Measurements from ENCODE around the gene DUOX2.
A peak's percentile ranks its signal among the peaks of the same experiment; 100 is the strongest.

GRCh38 chr15:45126535-45127158, 12.7 kb upstream of the DUOX2 start:
- TF ChIP-seq CTCF (conservative IDR thresholded peaks at IDR 0.05; ENCODE audit: low read depth in 2 of 2) (peak; percentile 68 to 82), EZH2 (IDR thresholded peaks at IDR 0.05; ENCODE audit: low read depth, unreplicated experiment) (peak; percentile 17), POLR2AphosphoS5 (IDR thresholded peaks at IDR 0.05; ENCODE audit: low read depth) (no peak), EZH2phosphoT487 (IDR thresholded peaks at IDR 0.05; ENCODE audit: unreplicated experiment) (no peak), ZNF462 (CRISPR knock-in tag; IDR thresholded peaks at IDR 0.05) (no peak), CREB1 (CRISPR knock-in tag; IDR thresholded peaks at IDR 0.05; ENCODE audit: low read depth) (no peak), STAT1 (IDR thresholded peaks at IDR 0.05; ENCODE audit: unreplicated experiment) (no peak), ZNF331 (CRISPR knock-in tag; IDR thresholded peaks at IDR 0.05; ENCODE audit: low read depth) (no peak), REST (IDR thresholded peaks at IDR 0.05; ENCODE audit: unreplicated experiment) (no peak)
